ENCODE measurements around the gene MS4A8. TPM values are rescaled to one million over a fixed set of nuclear protein-coding genes. Genes with fewer than 3 reads are reported as not detected.
"Not testable (repeated sequence)": the region's sequence is repeated elsewhere in the genome, so short reads cannot be mapped to it uniquely, and the experiment has no call there.

MS4A8 gene
- total RNA-seq, 1 donor from 2014 or later, result 2.8 TPM

- no peaks in the 10 kb centered on the region for H3K4me1 Mint-ChIP-seq (ENCODE audit: unreplicated experiment)
- H3K9me3 Mint-ChIP-seq, result peaks cover 9% of the 10 kb centered on the region
- no peak for DNase-seq (ENCODE audit: extremely low spot score, unreplicated experiment)
- H3K27me3 Mint-ChIP-seq, result no peaks in the 10 kb centered on the region
- no peak overlapping the region for H3K27ac Mint-ChIP-seq
- H3K36me3 Mint-ChIP-seq, result no peaks in the 10 kb centered on the region
- TF ChIP-seq CTCF (conservative IDR thresholded peaks at IDR 0.05), result no peak
- no peak overlapping the region for H3K4me3 Mint-ChIP-seq
Measured at GRCh38 chr11:60680455-60681119, 18.8 kb upstream of the MS4A8 start.

DNA sequence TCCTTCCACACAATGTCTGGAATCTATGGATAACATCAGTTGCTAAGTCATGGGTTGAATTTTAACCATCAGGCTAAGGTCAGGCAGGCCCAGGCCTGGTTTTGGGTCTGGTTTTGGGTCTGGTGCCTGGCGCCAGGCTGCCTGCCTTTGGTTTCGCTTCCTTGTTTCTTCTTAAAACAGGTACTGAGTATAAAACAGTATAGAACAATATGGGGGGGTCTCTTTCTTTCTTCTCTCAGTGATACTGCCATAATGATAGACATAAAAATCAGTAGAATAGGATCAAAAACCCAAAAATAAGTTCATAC lies 14.9 kb upstream of the MS4A8 start:
- H3K9me3 Mint-ChIP-seq; H3K4me1 Mint-ChIP-seq (ENCODE audit: unreplicated experiment): not testable (repeated sequence)

DNA sequence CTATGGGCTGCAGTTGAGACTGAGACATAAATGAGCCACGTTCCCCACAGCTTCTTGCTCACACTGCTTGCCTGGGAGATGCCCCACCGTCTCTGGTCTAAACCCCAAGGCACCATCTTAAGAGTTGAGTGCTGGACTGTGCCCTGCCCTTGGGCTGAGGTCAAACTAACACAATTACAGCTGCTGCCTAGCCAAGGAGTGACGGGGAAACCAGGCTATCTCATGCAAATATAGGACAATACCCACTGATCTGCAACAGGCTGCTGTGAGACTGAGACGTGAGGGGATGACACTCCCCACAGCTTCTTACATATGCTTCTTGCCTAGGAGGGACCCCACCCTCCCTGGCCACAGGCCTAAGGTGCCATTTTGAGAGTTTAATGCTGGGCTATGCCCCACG lies 7.8 kb upstream of the MS4A8 start:
- no peak for DNase-seq (ENCODE audit: extremely low spot score, unreplicated experiment)
- TF ChIP-seq CTCF (conservative IDR thresholded peaks at IDR 0.05), result no peak
- no peaks in the 10 kb centered on the region for H3K36me3 Mint-ChIP-seq
- H3K4me1 Mint-ChIP-seq (ENCODE audit: unreplicated experiment), result no peaks in the 10 kb centered on the region
- no peaks in the 10 kb centered on the region for H3K9me3 Mint-ChIP-seq
- H3K27ac Mint-ChIP-seq, result no peak overlapping the region
- no peak overlapping the region for H3K4me3 Mint-ChIP-seq
- H3K27me3 Mint-ChIP-seq, result no peaks in the 10 kb centered on the region

More for the DNA sequence above, 14.9 kb upstream of the MS4A8 start:
- H3K27me3 Mint-ChIP-seq; DNase-seq (ENCODE audit: extremely low spot score, unreplicated experiment); H3K27ac Mint-ChIP-seq; H3K36me3 Mint-ChIP-seq; H3K4me3 Mint-ChIP-seq: not testable (repeated sequence)

DNA sequence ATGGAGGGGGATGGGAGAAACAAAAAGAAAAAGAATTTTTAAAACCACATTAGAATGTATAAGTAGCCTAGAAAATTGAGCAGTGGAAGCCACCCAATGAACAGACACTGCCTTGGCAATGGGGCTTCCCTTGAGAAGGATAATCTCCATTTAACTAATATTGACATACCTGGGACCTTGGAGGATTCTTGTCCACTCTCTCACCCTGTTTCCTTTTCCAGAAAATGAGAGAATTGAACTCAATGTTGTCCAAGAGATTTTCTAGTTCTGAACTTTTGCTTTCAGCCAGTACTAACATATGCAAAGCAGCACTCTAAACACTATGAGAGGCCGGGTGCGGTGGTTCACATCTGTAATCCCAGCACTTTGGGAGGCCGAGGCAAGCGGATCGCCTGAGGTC lies 524 bp downstream of the MS4A8 start:
- Mint-ChIP-seq H3K9me3 (no peaks in the 10 kb centered on the region), H3K27ac (no peak overlapping the region), H3K36me3 (no peaks in the 10 kb centered on the region), H3K4me3 (no peak overlapping the region), H3K27me3 (peaks cover 3% of the 10 kb centered on the region), H3K4me1 (ENCODE audit: unreplicated experiment) (peaks cover 6% of the 10 kb centered on the region)
- no peak for TF ChIP-seq CTCF (conservative IDR thresholded peaks at IDR 0.05)
- no peak for DNase-seq (ENCODE audit: extremely low spot score, unreplicated experiment)

GRCh38 chr11:60700689-60701468 lies 1.5 kb downstream of the MS4A8 start:
- Mint-ChIP-seq H3K9me3 (no peaks in the 10 kb centered on the region), H3K27me3 (peaks cover 3% of the 10 kb centered on the region), H3K4me1 (ENCODE audit: unreplicated experiment) (peaks cover 6% of the 10 kb centered on the region), H3K36me3 (no peaks in the 10 kb centered on the region), H3K27ac (no peak overlapping the region), H3K4me3 (no peak overlapping the region)
- TF ChIP-seq CTCF (conservative IDR thresholded peaks at IDR 0.05), result peak; percentile 71
- no peak for DNase-seq (ENCODE audit: extremely low spot score, unreplicated experiment)

DNA sequence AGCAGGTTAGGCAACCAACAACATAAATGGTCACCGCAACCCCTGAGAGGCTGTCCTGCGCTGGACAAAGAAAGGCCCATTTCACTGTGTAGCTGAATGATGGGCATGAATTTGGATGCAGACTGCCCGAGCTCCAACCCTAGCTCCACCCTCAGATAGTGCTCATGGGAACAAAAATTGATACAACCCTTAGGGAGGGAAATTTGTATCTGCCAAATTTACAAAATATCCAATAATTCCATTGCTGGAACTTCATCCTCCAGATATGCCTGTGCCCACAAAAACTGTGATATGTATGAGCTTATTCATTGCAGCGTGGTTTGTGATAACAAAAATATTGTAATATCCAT lies 2.0 kb downstream of the MS4A8 start:
- peak; percentile 4 for TF ChIP-seq CTCF (conservative IDR thresholded peaks at IDR 0.05)
- DNase-seq (ENCODE audit: extremely low spot score, unreplicated experiment), result no peak
- Mint-ChIP-seq H3K27ac (no peak overlapping the region), H3K9me3 (no peaks in the 10 kb centered on the region), H3K4me3 (no peak overlapping the region), H3K36me3 (no peaks in the 10 kb centered on the region), H3K4me1 (ENCODE audit: unreplicated experiment) (peaks cover 6% of the 10 kb centered on the region), H3K27me3 (peaks cover 3% of the 10 kb centered on the region)
